ENCODE data around the gene NPIPB13. TPM values are rescaled to one million over a fixed set of nuclear protein-coding genes. Genes with fewer than 3 reads are reported as not detected.
A peak's percentile ranks its signal among the peaks of the same experiment; 100 is the strongest.
"Not testable (repeated sequence)": the region's sequence is repeated elsewhere in the genome, so short reads cannot be mapped to it uniquely, and the experiment has no call there.

The NPIPB13 gene
- total and polyA plus RNA-seq, 10 of the 15 experiments (the other 5 are each of a cell fraction or from before 2014, with no cell fraction given), result 0.15 to 13.2 (median 3.0) TPM

- intact Hi-C loops (cut with micrococcal nuclease; ENCODE audit: unreplicated experiment); POLR2A ChIA-PET; H4K20me1 ChIP-seq (ENCODE audit: control insufficient read depth, insufficient read depth); H3K4me1 ChIP-seq (ENCODE audit: control insufficient read depth, insufficient read depth, low read length); ATAC-seq; BruUV-seq (replicated peaks); DNase-seq (ENCODE audit: low read depth, low spot score); H3K9me3 ChIP-seq (replicated peaks; ENCODE audit: control insufficient read depth, insufficient read depth, low read length); SMC1A ChIA-PET (ENCODE audit: uncharacterized antibody, unreplicated experiment); FAIRE-seq; CTCF ChIA-PET; H2AFZ ChIP-seq (ENCODE audit: control insufficient read depth, low read depth, low read length); H3K4me2 ChIP-seq (ENCODE audit: control insufficient read depth, insufficient read depth); H3K4me3 ChIP-seq; H3K9ac ChIP-seq (ENCODE audit: control insufficient read depth, insufficient read depth, low read length); H3K27me3 ChIP-seq (replicated peaks in 1 of 2; ENCODE audit: control insufficient read depth in 2 of 2, insufficient read depth in 2 of 2, low read length in 1 of 2); H3K36me3 ChIP-seq (ENCODE audit: control insufficient read depth in 2 of 2, insufficient read depth in 2 of 2, low read length in 1 of 2); RAD21 ChIA-PET (ENCODE audit: unreplicated experiment); H3K79me2 ChIP-seq (ENCODE audit: control insufficient read depth, insufficient read depth, low read length); in situ Hi-C loops (cut with MboI); H3K27ac ChIP-seq (ENCODE audit: control insufficient read depth, insufficient read depth): not testable (repeated sequence)
- no CpG with 5 or more reads among the region's 4 CpGs for WGBS (ENCODE audit: insufficient coverage, insufficient replicate concordance, low lambda C conversion rate, missing lambda C conversion rate)
Observed at GRCh38 chr16:30211414-30211813, 36.9 kb downstream of the NPIPB13 start.

GRCh38 chr16:30209032-30209431 lies 39.2 kb downstream of the NPIPB13 start:
- RAD21 ChIA-PET (ENCODE audit: unreplicated experiment); FAIRE-seq; SMC1A ChIA-PET (ENCODE audit: uncharacterized antibody, unreplicated experiment); H3K9me3 ChIP-seq (replicated peaks; ENCODE audit: control insufficient read depth, insufficient read depth, low read length); BruUV-seq (replicated peaks); H3K27ac ChIP-seq (ENCODE audit: control insufficient read depth, insufficient read depth); H3K27me3 ChIP-seq (replicated peaks in 1 of 2; ENCODE audit: control insufficient read depth in 2 of 2, insufficient read depth in 2 of 2, low read length in 1 of 2); H3K4me2 ChIP-seq (ENCODE audit: control insufficient read depth, insufficient read depth); H2AFZ ChIP-seq (ENCODE audit: control insufficient read depth, low read depth, low read length); H3K79me2 ChIP-seq (ENCODE audit: control insufficient read depth, insufficient read depth, low read length); ATAC-seq; POLR2A ChIA-PET; CTCF ChIA-PET; H3K4me1 ChIP-seq (ENCODE audit: control insufficient read depth, insufficient read depth, low read length); H3K9ac ChIP-seq (ENCODE audit: control insufficient read depth, insufficient read depth, low read length); in situ Hi-C loops (cut with MboI); H3K4me3 ChIP-seq; DNase-seq (ENCODE audit: low read depth, low spot score); intact Hi-C loops (cut with micrococcal nuclease; ENCODE audit: unreplicated experiment); H3K36me3 ChIP-seq (ENCODE audit: control insufficient read depth in 2 of 2, insufficient read depth in 2 of 2, low read length in 1 of 2); H4K20me1 ChIP-seq (ENCODE audit: control insufficient read depth, insufficient read depth): not testable (repeated sequence)
- 16% methylated on average over 4 of the region's 6 CpGs for WGBS (ENCODE audit: insufficient coverage, insufficient replicate concordance, low lambda C conversion rate, missing lambda C conversion rate)

- H3K36me3 ChIP-seq (ENCODE audit: control insufficient read depth in 2 of 2, insufficient read depth in 2 of 2, low read length in 1 of 2); BruUV-seq (replicated peaks); DNase-seq (ENCODE audit: low read depth, low spot score); H3K9me3 ChIP-seq (replicated peaks; ENCODE audit: control insufficient read depth, insufficient read depth, low read length); SMC1A ChIA-PET (ENCODE audit: uncharacterized antibody, unreplicated experiment); intact Hi-C loops (cut with micrococcal nuclease; ENCODE audit: unreplicated experiment); POLR2A ChIA-PET; H3K9ac ChIP-seq (ENCODE audit: control insufficient read depth, insufficient read depth, low read length); H3K27ac ChIP-seq (ENCODE audit: control insufficient read depth, insufficient read depth); H3K4me1 ChIP-seq (ENCODE audit: control insufficient read depth, insufficient read depth, low read length); H3K4me3 ChIP-seq; H3K4me2 ChIP-seq (ENCODE audit: control insufficient read depth, insufficient read depth); CTCF ChIA-PET; H2AFZ ChIP-seq (ENCODE audit: control insufficient read depth, low read depth, low read length); in situ Hi-C loops (cut with MboI); H3K27me3 ChIP-seq (replicated peaks in 1 of 2; ENCODE audit: control insufficient read depth in 2 of 2, insufficient read depth in 2 of 2, low read length in 1 of 2); H3K79me2 ChIP-seq (ENCODE audit: control insufficient read depth, insufficient read depth, low read length); H4K20me1 ChIP-seq (ENCODE audit: control insufficient read depth, insufficient read depth); FAIRE-seq; RAD21 ChIA-PET (ENCODE audit: unreplicated experiment): not testable (repeated sequence)
- peak; percentile 49 for ATAC-seq
- WGBS (ENCODE audit: insufficient coverage, insufficient replicate concordance, low lambda C conversion rate, missing lambda C conversion rate), result 0% methylated on average over 2 of the region's 9 CpGs
Observed at GRCh38 chr16:30207063-30207704, 41.1 kb downstream of the NPIPB13 start.

- SMC1A ChIA-PET (ENCODE audit: uncharacterized antibody, unreplicated experiment); H3K9me3 ChIP-seq (replicated peaks; ENCODE audit: control insufficient read depth, insufficient read depth, low read length); H3K79me2 ChIP-seq (ENCODE audit: control insufficient read depth, insufficient read depth, low read length); H3K4me2 ChIP-seq (ENCODE audit: control insufficient read depth, insufficient read depth); RAD21 ChIA-PET (ENCODE audit: unreplicated experiment); H3K4me1 ChIP-seq (ENCODE audit: control insufficient read depth, insufficient read depth, low read length); H3K27ac ChIP-seq (ENCODE audit: control insufficient read depth, insufficient read depth); H3K9ac ChIP-seq (ENCODE audit: control insufficient read depth, insufficient read depth, low read length); H3K36me3 ChIP-seq (ENCODE audit: control insufficient read depth in 2 of 2, insufficient read depth in 2 of 2, low read length in 1 of 2); intact Hi-C loops (cut with micrococcal nuclease; ENCODE audit: unreplicated experiment); CTCF ChIA-PET; POLR2A ChIA-PET; DNase-seq (ENCODE audit: low read depth, low spot score); in situ Hi-C loops (cut with MboI); H3K27me3 ChIP-seq (replicated peaks in 1 of 2; ENCODE audit: control insufficient read depth in 2 of 2, insufficient read depth in 2 of 2, low read length in 1 of 2); H4K20me1 ChIP-seq (ENCODE audit: control insufficient read depth, insufficient read depth); H2AFZ ChIP-seq (ENCODE audit: control insufficient read depth, low read depth, low read length); BruUV-seq (replicated peaks); FAIRE-seq; H3K4me3 ChIP-seq: not testable (repeated sequence)
- ATAC-seq, result peak; percentile 40
- WGBS (ENCODE audit: insufficient coverage, insufficient replicate concordance, low lambda C conversion rate, missing lambda C conversion rate), result no CpG with 5 or more reads among the region's 33 CpGs
Observed at GRCh38 chr16:30206252-30206651, 42.0 kb downstream of the NPIPB13 start.

Measured in GM12878 (cell line).